Stimulated activated CD8-positive, alpha-beta memory T cell treated with anti-CD3 and anti-CD28 coated beads, Interleukin-2, amount 100 ng/mL, for 1 hour (primary cell): Measurements from ENCODE around the gene PTEN.
A peak's percentile ranks its signal among the peaks of the same experiment; 100 is the strongest.
"Not testable (repeated sequence)": the region's sequence is repeated elsewhere in the genome, so short reads cannot be mapped to it uniquely, and the experiment has no call there.

Experiments used
- DNase-seq, 2 donors: peaks; one replicate each; pipeline ENCODE4 v3.0.0-alpha.2; 2020; ENCODE audit warnings: low read depth in 2 of 2

PTEN gene

DNA sequence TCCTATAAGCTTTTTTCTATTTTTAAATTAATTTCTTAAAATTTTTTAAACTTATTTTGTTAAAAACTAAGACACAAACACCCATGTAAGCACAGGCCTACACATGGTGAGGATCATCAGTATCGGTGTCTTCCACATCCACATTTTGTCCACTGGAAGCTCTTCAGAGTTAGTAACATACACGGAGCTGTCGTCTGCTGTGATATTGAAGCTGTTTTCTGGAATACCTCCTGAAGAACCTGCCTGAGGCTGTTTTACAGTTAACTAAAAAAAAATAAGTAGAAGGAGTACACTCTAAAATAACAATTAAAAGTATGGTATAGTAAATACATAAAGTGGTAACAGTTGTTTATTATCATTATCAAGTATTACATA lies 17.8 kb upstream of the PTEN start:
- DNase-seq: no peak

DNA sequence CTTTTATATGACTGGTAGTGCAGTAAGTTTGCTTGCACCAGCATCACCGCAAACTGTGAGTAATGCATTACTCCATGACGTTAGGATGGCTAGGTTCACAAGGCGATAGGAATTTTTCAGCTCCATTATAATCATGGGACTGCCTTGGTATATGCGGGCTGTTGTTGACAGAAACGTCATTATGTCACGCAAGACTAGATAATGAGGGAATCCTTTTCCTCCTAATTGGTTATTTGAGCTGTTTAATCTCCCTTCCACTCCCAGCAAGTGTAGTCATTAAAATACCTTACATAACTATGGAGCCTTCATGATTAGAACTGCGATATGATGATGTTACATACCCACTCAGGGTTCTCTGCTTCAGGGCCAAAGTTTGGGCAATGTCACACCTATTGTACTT lies 17.4 kb upstream of the PTEN start:
- no peak for DNase-seq

DNA sequence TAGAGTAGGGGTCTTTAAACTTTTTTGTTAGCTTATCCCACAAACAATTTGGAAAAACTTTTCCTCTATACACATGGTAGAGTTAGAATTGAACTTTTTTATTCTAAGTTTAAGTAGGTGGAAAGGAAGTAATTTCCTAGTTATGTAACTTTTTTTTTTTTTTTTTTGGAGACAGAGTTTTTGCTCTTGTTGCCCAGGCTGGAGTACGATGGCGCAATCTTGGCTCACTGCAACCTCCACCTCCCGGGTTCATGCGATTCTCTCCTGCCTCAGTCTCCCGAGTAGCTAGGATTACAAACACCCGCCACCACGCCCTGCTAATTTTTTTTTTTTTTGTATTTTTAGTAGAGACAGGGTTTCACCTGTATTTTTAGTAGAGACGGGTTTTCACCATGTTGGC lies 16.7 kb upstream of the PTEN start:
- not testable (repeated sequence) for DNase-seq

DNA sequence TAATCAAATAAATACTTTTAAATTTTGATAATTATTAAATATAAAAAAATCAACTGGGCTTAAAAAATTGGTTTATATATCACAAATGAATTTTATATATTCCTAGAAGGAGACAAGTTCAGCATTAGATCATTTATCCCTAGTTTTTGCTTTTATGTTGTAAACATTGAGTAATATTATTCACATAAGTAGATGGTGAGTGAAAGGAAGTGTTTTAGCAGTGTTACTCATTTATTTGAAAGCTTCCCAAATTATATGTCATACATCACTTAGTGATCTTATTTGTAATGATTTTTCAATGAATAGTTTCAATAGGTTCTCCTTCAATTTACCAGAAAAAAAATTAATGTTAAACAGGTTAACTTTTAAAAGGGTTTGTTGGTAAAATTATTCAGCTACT lies 15.9 kb upstream of the PTEN start:
- no peak for DNase-seq

DNA sequence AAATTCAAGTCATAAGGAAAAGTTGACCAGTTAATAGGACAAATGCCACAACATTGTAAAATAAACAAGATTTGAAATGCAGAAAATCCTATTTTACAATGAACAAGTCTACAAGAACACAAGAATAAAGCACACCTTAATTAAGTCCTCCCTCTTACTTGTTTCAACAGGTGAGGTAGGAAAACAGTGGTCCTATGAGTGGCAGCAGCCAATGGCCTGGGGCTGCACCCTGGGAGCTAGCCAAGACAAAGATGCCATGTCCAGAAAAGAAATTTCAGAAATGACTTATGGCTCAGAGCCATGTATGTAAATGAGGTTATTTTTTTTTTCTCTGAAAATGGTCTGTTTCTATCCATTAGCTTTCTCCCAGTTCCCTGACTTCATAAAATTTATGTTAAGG lies 14.4 kb upstream of the PTEN start:
- DNase-seq: no peak

DNA sequence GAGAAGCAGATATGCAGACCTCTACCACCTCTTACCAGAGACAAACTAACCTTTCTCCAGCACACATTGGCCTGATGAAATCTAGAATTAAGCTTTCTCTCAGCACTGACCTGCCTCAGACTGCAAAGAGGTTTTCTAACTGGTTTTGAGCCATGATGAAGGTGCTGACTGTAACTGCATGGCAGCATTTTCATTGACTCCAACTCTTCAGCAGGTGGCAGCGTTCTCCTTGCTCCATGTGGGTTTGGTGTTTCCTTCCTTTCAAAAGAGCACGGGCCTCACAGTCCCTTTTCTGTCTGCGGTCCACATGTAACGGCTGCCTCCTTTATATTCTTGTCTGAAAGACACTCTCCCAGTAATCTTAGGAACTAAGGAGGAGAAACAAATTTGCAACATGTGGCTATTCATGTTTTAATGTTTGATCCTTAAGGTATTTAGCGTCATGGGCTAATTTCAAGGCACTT lies 12.7 kb upstream of the PTEN start:
- DNase-seq: peak in 1 of 2 donors; percentile 26

DNA sequence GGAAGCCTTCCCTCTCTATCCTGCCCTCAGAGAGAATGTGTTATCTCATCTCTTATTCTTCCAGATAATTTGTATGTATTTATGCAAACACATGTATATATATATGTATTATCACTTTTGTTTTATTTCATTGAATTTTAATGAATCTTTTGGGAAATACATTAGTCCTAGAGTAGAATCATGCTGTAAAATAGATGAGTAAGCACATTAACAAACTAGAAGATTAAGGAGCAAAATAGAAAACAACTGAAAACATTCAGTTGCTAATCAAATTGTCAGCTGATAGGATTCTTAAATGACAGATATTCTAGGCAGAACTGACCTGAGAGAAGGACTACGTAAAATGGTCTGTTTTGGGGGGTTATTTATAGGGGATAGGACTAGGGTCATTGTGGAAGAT lies 11.3 kb upstream of the PTEN start:
- no peak for DNase-seq

DNA sequence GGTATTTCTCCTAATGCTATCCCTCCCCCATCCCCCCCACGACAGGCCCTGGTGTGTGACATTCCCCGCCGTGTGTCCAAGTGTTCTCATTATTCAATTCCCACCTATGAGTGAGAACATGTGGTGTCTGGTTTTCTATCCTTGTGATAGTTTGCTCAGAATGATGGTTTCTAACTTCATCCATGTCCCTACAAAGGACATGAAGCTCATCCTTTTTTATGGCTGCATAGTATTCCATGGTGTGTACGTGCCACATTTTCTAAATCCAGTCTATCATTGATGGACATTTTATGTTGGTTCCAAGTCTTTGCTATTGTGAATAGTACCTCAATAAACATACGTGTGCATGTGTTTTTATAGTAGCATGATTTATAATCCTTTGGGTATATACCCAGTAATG lies 8.2 kb upstream of the PTEN start:
- not testable (repeated sequence) for DNase-seq

DNA sequence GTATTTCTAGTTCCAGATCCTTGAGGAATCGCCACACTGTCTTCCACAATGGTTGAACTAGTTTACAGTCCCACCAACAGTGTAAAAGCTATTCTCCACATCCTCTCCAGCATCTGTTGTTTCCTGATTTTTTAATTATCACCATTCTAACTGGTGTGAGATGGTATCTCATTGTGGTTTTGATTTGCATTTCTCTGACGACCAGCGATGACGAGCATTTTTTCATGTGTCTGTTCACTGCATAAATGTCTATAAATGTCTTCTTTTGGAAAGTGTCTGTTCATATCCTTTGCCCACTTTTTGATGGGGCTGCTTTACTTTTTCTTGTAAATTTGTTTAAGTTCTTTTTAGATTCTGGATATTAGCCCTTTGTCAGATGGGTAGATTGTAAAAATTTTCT lies 7.8 kb upstream of the PTEN start:
- not testable (repeated sequence) for DNase-seq

DNA sequence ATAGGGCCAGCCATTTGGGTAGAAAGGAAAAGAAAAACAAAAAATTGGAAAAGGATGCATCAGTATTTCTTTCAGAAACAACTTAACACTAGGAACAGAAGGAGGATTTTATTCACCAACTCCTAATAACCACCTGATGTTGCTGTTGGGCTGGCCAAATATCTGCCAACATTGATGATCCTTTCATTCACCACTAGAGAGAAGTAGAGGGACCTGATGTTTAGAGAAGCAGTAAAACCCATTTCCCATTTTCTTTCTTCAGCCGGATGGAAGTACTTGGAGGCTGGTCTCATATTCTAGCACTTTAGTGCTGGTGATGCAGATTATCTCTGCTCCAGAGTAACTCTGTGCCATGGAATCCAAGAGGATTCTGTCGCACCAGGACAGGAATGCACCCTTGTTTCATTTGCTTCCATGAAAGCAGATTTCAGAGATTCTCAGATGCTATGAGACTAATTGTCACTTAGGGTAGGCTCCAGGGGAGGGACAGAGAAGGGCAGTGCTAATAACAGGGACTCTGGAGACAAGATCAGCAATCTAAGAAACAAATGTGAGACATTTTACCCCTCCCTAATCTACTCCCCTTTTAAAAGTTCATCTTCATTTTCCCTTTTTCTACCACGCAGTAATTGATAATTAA lies 3.1 kb upstream of the PTEN start:
- DNase-seq: no peak

DNA sequence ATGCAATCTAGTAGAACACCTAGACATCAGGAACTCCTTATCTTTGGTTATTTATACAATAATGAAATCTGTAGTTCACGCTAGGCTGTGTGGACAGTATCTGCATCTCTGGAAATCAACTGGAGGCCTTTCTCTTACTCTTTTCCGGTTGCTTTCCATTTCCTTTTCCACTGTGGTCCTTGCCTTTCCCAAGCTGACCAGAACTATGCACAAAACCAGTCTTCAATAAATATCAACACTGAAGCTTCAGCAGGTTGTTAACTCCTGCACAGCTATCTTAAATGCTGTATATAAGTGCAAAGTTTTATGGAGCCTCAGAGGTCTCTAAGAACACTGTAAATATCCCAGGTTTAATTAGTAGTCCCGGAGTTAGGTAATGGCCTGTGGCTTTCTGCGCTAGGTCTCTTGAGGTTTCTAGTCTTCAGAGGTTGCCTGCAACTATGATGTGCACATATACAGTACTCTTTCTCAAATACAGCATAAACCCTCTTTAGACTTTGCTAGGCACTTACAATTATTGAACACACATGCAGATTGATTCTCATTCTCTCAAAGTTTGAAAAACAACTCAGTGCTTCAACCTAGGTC lies 2.5 kb upstream of the PTEN start:
- DNase-seq: no peak

DNA sequence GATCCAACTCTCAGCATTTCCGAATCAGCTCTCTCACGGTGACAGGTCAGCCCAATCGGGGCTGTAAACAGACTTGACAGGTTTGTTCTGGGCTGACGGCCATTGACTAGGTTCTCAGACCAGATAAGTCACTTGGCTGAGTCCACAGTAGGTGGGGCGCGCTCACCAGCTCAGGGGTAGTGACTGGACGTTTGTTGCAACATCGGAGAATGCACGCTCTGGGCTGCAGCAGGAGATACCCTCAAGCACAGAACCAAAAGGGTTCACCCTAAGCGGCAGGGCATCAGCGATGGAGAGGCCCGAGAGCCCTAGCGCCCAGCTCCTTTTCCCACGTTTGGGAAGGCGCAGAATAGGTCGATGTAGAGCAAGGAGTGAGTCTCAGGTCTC lies 1.9 kb upstream of the PTEN start:
- peak in 1 of 2 donors; percentile 6 for DNase-seq

DNA sequence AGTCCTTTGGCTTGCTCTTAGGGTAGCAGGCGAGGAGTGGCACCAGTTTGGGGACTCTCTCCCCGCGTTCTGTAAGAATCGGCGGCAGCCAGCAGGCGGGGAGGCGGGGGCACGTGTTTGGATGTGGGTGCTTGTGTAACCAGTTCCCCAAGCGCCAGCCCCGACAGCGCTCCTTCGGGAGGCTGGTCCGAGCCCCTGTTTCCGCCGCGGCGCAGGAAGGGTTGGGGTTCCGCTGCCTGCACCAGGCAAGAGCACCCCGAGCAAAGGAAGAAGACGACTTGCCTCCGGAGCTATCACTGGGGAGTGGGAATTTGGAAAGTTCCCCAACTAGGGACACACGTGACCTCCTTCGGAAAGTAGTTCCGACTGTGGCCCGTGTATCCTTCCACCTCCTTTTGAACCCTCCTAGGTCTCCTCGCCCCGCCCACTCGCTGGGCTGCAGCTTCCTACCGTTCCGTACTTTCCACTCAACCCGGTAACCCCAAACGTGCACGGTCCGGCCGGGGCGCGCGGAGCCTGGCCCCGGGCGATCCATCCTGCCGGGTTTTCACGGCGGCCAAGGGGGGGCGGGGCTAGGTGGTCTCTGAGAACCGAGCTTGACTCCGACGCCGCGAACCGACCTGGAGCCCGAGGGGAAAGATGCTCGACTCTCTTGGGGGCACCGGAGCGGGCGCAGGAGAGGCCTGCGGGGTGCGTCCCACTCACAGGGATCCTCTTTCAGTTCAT lies 1.3 kb upstream of the PTEN start:
- DNase-seq: peak; percentile 84 to 86

DNA sequence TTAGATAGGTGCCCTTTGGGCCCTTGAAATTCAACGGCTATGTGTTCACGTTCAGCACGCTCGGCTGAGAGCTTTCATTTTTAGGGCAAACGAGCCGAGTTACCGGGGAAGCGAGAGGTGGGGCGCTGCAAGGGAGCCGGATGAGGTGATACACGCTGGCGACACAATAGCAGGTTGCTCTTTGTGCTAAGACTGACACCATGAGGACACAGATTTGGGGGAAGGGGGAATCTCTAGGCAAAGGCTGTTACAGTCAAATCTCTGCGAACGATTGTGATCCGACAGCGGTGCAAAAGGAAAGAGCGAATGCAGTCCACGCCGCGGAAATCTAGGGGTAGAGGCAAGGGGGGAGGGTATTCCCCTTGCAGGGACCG lies 759 bp upstream of the PTEN start:
- DNase-seq: no peak

DNA sequence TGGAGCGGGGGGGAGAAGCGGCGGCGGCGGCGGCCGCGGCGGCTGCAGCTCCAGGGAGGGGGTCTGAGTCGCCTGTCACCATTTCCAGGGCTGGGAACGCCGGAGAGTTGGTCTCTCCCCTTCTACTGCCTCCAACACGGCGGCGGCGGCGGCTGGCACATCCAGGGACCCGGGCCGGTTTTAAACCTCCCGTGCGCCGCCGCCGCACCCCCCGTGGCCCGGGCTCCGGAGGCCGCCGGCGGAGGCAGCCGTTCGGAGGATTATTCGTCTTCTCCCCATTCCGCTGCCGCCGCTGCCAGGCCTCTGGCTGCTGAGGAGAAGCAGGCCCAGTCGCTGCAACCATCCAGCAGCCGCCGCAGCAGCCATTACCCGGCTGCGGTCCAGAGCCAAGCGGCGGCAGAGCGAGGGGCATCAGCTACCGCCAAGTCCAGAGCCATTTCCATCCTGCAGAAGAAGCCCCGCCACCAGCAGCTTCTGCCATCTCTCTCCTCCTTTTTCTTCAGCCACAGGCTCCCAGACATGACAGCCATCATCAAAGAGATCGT lies 598 bp downstream of the PTEN start:
- DNase-seq: not testable (repeated sequence)

DNA sequence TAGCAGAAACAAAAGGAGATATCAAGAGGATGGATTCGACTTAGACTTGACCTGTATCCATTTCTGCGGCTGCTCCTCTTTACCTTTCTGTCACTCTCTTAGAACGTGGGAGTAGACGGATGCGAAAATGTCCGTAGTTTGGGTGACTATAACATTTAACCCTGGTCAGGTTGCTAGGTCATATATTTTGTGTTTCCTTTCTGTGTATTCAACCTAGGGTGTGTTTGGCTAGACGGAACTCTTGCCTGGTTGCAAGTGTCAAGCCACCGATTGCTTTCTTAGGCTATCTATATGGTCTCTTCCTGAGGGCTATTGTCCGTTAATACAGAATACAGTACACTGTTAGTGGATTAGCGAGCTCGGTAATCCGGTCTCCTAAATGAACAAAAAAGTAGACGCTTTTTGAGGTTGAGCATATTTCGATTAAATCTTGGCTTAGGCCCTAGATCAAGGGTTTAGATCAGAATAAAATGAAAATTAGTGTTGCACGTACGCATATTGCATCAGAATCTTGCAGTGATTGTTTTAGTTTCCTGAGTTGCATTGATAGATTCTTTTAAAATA lies 1.2 kb downstream of the PTEN start:
- DNase-seq: no peak

DNA sequence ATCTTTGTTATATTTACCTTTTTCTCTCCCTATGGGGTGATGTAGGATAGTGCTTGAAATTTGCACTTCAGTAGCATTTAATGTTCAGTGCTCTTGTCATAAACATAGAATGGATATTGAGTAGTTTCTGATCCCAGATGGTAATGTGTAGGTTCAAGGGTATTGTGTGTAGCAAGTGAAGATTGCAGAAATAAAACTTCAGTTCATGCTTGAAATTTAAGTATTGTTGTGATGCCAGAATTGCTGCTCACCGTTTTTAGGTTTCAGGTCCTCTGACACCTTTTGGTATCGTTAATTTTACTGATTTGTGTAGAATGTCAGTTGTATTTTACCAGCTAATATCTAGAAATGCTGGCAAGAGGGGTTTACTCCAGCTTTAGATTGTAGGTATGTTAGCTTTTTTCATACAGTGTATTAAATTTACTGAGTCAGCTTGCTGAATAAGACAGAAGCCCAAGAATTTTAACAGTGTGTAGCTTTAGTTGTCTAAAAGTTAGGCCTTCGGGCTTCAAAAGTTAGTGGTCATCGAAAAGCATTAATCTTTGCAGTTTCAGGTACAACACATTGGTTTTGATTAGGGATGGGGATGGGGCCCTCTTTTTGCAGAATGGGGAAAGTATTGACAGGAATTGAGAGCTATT lies 1.9 kb downstream of the PTEN start:
- no peak for DNase-seq

DNA sequence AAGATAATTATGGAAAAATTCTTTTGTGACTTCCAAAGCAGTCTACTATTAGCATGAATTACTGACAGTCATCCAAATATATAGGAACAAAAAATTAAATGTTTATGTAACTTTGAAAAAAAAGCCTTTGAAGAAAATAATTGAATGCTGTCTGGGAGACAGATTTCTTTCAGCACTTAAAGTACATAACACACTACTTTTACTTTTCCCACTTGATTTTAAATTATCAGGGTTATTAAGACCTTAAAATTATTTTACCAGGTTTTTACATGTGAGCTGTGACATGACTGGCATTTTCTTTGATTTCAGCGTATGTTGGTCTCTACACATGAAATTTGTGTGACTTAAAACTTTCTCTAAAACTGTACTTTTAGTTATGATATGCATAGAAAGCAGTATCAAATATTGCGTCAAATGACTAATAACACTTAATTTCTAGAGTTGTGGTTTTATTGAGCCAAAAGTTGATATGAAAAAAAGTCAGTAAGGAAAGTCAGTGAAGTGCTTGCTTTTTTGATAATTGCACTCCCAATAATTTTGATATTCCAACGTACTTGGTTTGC lies 3.1 kb downstream of the PTEN start:
- no peak for DNase-seq

DNA sequence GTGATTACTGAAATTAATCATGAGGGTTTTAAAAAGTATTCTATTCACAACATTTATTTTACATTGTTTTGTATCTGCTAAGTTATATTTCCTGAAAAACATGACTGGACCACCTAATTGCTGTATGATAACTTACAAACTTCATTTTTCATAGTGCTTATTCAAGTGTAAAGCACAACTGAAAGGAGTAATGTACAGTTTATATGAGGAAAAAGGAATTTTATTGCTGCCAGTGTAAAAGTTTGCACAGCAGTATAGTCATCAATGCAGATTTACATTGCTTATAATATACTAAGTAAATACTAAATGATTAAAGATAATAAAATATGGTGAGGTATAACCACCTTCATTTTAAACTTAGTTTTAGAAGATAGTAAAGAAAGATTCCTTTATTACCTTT lies 4.0 kb downstream of the PTEN start:
- DNase-seq: no peak

DNA sequence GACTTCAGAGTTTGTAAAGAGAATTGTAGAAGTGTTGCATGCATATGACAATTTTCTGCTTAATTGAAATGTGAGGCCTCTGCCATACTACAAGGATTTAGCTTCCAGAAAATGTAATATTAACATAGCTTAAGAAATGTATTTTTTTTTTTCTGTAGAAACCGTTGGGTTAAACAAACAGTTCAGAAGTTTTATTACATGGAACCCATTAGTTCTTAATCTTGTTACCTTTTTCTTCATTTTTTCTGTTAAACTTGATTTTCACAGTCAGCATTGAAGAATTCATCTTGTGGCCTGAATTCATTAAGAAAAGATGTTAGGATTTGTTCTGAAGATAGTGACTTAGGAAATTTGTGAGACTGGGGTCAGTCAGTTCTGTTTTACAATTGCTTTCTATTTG lies 4.9 kb downstream of the PTEN start:
- DNase-seq: no peak

DNA sequence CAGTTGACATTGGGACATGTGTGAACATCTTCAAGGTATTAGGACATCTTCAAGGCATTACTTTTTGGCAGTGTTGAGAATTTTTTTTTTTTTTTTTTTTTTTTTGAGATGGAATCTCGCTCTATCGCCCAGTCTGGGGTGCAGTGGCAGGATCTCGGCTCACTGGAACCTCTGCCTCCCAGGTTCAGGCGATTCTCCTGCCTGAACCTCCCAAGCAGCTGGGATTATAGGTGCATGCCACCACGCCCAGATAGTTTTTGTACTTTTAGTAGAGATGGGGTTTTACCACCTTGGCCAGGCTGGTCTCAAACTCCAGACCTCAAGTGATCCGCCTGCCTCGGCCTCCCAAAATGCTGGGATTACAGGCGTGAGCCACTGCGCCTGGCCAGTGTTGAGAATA lies 5.7 kb downstream of the PTEN start:
- not testable (repeated sequence) for DNase-seq
